ENCODE results near the gene ATP8A1.

DNA sequence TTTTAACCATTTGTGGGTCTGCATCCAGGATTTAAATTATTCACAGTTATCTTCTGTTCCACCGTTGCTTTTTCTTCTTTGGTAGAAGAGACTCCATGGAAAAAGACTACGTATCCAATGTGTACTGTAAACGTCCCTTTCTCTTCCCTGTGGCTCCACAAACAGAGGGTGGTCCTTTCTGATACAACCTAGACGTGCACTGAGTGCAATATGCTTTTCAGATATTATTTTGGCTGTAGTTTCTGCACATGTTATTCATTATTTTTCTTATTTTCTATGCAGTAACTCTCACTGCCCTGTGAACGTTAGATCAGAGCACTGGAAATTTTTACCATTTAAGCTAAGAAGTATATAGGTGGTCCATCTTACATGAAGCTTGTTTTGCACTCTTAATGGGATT, 186.9 kb downstream of the ATP8A1 start:
- TF ChIP-seq, protein P1, sequence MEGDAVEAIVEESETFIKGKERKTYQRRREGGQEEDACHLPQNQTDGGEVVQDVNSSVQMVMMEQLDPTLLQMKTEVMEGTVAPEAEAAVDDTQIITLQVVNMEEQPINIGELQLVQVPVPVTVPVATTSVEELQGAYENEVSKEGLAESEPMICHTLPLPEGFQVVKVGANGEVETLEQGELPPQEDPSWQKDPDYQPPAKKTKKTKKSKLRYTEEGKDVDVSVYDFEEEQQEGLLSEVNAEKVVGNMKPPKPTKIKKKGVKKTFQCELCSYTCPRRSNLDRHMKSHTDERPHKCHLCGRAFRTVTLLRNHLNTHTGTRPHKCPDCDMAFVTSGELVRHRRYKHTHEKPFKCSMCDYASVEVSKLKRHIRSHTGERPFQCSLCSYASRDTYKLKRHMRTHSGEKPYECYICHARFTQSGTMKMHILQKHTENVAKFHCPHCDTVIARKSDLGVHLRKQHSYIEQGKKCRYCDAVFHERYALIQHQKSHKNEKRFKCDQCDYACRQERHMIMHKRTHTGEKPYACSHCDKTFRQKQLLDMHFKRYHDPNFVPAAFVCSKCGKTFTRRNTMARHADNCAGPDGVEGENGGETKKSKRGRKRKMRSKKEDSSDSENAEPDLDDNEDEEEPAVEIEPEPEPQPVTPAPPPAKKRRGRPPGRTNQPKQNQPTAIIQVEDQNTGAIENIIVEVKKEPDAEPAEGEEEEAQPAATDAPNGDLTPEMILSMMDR (IDR thresholded peaks at IDR 0.05): no peak
- no peak for TF ChIP-seq POLR2A (IDR thresholded peaks at IDR 0.05)
